Renal pelvis (tissue), 4 donors: Measurements from ENCODE around the gene ICAM4. TPM values are rescaled to one million over a fixed set of nuclear protein-coding genes. Genes with fewer than 3 reads are reported as not detected.
"Not testable (repeated sequence)": the region's sequence is repeated elsewhere in the genome, so short reads cannot be mapped to it uniquely, and the experiment has no call there.

Source experiments
- DNase-seq: peaks from one replicate; pipeline ENCODE4 v3.0.0-alpha.2; 2013
- polyA plus RNA-seq, 3 donors: library from polyadenylated mRNA; unstranded; fragments of 120-200 nt; gene quantifications; one replicate each; pipeline ENCODE4 v1.2.1, GENCODE V29; 2013; ENCODE audit not compliant: insufficient read length in 3 of 3

Gene ICAM4
- polyA plus RNA-seq, 3 donors: 0.49 to 0.62 (median 0.53) TPM

- DNase-seq: no peak
Measured at GRCh38 chr19:10266706-10267105, 20.0 kb upstream of the ICAM4 start.

GRCh38 chr19:10268071-10268470 lies 18.7 kb upstream of the ICAM4 start:
- DNase-seq: no peak

- DNase-seq: peak; percentile 62
Measured at GRCh38 chr19:10269333-10270179, 17.2 kb upstream of the ICAM4 start.

GRCh38 chr19:10270180-10270615 lies 16.6 kb upstream of the ICAM4 start:
- DNase-seq: no peak

- DNase-seq: no peak
Measured at GRCh38 chr19:10270616-10271394, 15.9 kb upstream of the ICAM4 start, which contains the start of gene ICAM1. TSS of gene ICAM1 (plus strand) at chr19:10271120. CDS start at chr19:10271160, 40 bp downstream.

GRCh38 chr19:10271543-10272086 lies 15.1 kb upstream of the ICAM4 start:
- no peak for DNase-seq

GRCh38 chr19:10274589-10274988 lies 12.2 kb upstream of the ICAM4 start:
- DNase-seq: no peak

GRCh38 chr19:10277795-10278589 lies 8.8 kb upstream of the ICAM4 start:
- DNase-seq: no peak

GRCh38 chr19:10278935-10279334 lies 7.8 kb upstream of the ICAM4 start:
- no peak for DNase-seq

- no peak for DNase-seq
Measured at GRCh38 chr19:10279737-10280442, 6.9 kb upstream of the ICAM4 start.

GRCh38 chr19:10282043-10282442 lies 4.7 kb upstream of the ICAM4 start:
- DNase-seq: not testable (repeated sequence)

GRCh38 chr19:10283301-10284064 lies 3.3 kb upstream of the ICAM4 start:
- DNase-seq: no peak

GRCh38 chr19:10284065-10284959 lies 2.4 kb upstream of the ICAM4 start:
- DNase-seq: no peak

- DNase-seq: no peak
Measured at GRCh38 chr19:10284960-10285278, 1.8 kb upstream of the ICAM4 start.

- DNase-seq: no peak
Measured at GRCh38 chr19:10285393-10285792, 1.4 kb upstream of the ICAM4 start.

- DNase-seq: no peak
Measured at GRCh38 chr19:10288662-10289166, 2.0 kb downstream of the ICAM4 start.

GRCh38 chr19:10289167-10289835 lies 2.5 kb downstream of the ICAM4 start:
- DNase-seq: no peak

- no peak for DNase-seq
Measured at GRCh38 chr19:10289836-10290356, 3.1 kb downstream of the ICAM4 start, which contains the start of gene ICAM5. TSS of gene ICAM5 (plus strand) at chr19:10289952. CDS start at chr19:10290044, 92 bp downstream.
